Measurements from ENCODE around the gene MAST4.

The MAST4 gene

GRCh38 chr5:66603881-66604280 is 7.7 kb downstream of the MAST4 start:
- no peak for DNase-seq (ENCODE audit: low read depth in 2 of 2)

DNA sequence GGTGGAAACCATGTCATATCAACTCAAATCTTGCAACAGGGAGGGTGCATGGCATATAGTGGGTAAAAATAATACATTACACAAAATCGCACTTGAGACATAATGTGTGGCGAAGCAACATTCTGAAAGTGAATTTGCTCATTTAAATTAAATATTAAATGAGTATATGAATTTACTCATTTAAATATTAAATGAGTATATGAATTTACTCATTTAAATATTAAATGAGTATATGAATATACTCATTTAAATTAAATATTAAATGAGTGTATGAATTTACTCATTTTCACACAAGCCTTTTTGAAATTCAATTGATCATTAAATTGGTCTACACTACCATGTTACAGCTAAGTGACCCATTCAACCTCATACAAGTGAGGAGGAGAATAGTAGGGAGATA is 10.5 kb downstream of the MAST4 start:
- DNase-seq (ENCODE audit: low read depth in 2 of 2): no peak

DNA sequence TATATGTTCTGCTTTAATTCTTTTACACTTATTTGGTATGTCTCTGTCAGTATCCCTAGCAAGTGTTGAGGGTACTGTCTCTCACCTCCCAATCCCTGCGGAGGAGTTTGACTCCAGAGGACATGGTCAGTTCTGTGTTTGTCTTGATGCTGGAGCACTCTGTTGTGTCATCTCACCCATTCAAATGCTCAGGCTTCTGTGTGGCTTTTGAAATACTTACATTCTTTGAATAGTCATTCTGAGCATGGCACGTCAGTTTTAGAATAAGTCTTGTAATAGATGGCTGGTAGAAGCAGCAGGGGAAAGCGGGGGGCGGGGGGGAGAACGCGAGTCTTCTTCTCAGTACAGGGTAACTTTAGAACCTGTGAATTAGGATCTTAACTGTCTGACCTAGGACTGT is 12.3 kb downstream of the MAST4 start:
- DNase-seq (ENCODE audit: low read depth in 2 of 2): no peak

GRCh38 chr5:66609615-66610014 is 13.4 kb downstream of the MAST4 start:
- DNase-seq (ENCODE audit: low read depth in 2 of 2): no peak

GRCh38 chr5:66612226-66612625 is 16.0 kb downstream of the MAST4 start:
- DNase-seq (ENCODE audit: low read depth in 2 of 2): no peak

GRCh38 chr5:66615136-66615535 is 18.9 kb downstream of the MAST4 start:
- DNase-seq (ENCODE audit: low read depth in 2 of 2): no peak

GRCh38 chr5:66615894-66616293 is 19.7 kb downstream of the MAST4 start:
- no peak for DNase-seq (ENCODE audit: low read depth in 2 of 2)

DNA sequence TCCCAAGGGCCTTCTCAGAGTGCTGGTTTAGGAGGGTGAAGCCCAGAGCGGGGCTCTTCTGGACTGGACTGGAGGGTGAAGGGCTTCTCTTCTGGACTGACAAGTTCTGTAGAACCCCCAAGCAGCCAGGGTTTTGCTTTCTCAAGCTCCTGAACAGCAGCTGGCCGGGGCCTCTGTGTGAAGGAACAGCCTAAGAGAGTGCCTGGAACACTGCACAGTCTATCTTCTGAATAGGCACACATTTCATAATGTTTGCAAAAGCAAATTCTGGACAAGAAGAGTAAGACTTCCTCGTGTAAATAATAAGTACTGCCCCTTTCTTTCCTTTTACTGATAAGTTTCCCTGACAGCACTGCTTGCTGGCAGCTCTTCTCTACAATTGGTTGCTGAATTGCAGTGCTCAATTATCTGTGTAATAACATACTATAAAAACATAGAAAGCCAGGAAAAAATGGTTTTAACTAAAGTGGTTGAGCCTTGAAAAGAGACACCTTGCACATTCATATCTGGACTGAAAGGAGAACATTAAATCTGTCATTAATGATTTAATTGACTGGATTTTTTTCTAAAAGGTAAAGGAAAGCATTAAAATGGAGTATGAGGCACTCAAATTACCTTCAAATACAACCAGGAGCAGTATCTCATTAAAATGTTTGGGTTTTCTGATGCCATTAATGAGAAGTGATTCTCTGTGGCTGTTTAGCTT is 20.5 kb downstream of the MAST4 start:
- no peak for DNase-seq (ENCODE audit: low read depth in 2 of 2)

GRCh38 chr5:66617226-66617861 is 21.2 kb downstream of the MAST4 start:
- DNase-seq (ENCODE audit: low read depth in 2 of 2): no peak

GRCh38 chr5:66617991-66618768 is 22.0 kb downstream of the MAST4 start:
- DNase-seq (ENCODE audit: low read depth in 2 of 2): no peak

- no peak for DNase-seq (ENCODE audit: low read depth in 2 of 2)
These were observed 24.5 kb downstream of the MAST4 start for GRCh38 chr5:66620711-66621110.

- DNase-seq (ENCODE audit: low read depth in 2 of 2): no peak
These were observed 25.0 kb downstream of the MAST4 start for GRCh38 chr5:66621146-66621545.

- no peak for DNase-seq (ENCODE audit: low read depth in 2 of 2)
These were observed 25.5 kb downstream of the MAST4 start for GRCh38 chr5:66621736-66622135.

DNA sequence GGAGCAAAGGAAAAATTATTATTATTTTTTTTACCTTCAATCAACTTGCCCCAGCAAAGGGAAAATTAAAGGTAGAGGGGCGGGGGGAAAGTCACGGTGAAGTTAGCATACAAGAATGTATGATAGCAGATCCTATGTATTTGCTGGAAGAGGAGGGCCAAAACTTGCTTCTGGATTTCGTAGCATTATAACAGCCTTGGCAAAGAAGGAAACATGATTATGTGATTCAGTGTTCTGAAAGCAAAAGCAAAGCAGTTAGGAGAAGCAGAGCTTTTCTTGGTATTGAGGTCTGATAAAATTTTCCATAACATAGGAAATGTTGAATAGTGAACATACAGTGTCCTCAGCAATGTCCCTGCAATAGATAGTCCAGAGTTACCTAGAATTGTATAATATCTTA is 32.4 kb downstream of the MAST4 start:
- DNase-seq (ENCODE audit: low read depth in 2 of 2): no peak

DNA sequence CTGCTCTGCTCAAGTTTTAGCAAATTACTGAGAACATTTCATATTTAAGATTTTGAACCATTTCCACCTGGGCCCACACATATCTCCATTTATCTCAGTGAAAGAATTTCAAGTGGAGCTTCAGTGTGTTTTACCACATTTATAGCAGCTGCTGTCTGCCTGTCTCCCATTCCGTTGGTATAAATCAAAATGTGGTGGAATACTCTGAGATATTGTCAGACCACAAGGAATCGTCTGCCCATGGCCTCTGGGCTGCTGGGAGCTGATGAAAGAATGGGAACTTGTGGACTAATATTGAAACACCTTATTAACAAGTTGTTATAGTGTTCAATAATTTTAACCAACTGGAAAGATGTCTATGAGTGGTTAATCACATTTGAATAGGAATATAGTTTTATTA is 33.3 kb downstream of the MAST4 start:
- no peak for DNase-seq (ENCODE audit: low read depth in 2 of 2)

GRCh38 chr5:66633754-66634153 is 37.6 kb downstream of the MAST4 start:
- no peak for DNase-seq (ENCODE audit: low read depth in 2 of 2)

GRCh38 chr5:66634601-66635000 is 38.4 kb downstream of the MAST4 start:
- no peak for DNase-seq (ENCODE audit: low read depth in 2 of 2)

DNA sequence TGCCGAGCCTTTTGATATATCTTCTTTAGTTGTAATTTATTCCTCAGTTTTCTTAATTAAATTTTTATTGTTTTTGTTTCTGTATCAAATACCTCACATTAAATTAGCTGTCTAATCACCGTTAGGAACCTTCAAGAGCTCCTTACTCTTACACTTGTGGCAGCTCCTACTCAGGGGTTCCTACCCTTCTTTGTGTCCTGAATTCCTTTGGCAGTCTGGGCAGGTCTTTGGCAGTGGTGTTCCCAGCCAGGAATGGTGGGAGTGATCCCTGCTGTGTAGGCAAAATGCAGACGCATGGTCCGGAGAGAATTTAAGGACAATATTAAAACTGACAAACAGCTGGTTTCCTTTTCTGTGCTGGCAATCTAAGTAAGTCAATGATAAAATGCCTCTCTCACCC is 41.8 kb downstream of the MAST4 start:
- no peak for DNase-seq (ENCODE audit: low read depth in 2 of 2)

GRCh38 chr5:66639037-66639436 is 42.8 kb downstream of the MAST4 start:
- DNase-seq (ENCODE audit: low read depth in 2 of 2): no peak

- DNase-seq (ENCODE audit: low read depth in 2 of 2): no peak
These were observed 46.3 kb downstream of the MAST4 start for GRCh38 chr5:66642538-66642937.

DNA sequence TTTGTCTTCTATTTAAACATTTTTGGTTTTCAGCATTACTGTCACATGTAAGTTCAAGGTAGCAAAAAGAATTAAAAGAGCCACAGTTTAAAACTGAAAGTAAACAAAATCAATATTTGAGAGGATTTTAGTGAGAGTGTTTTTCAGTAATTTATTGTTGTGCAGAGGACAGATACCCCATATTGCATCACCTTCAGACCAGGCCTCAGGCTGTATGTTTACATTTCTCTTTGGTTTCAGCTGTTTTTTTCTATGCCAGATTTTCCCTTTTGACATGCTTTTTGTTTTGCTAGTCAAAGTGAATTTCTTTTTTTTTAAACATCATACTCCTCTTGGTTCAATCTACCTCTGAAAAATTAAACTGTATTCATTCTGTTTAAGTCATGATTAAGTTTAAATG is 47.2 kb downstream of the MAST4 start:
- no peak for DNase-seq (ENCODE audit: low read depth in 2 of 2)

- no peak for DNase-seq (ENCODE audit: low read depth in 2 of 2)
These were observed 47.9 kb downstream of the MAST4 start for GRCh38 chr5:66644111-66644510.

- no peak for DNase-seq (ENCODE audit: low read depth in 2 of 2)
These were observed 48.8 kb downstream of the MAST4 start for GRCh38 chr5:66645039-66645438.

All from stimulated activated CD4-positive, alpha-beta T cell treated with anti-CD3 and anti-CD28 coated beads, Interleukin-1b, Interleukin-23, amount 100 ng/mL, for 4 hours (primary cell).